Activated naive CD8-positive, alpha-beta T cell treated with anti-CD3 and anti-CD28 coated beads, Interleukin-2, amount 10 ng/mL, durations not matched to agents 7 days and 5 days (primary cell): ENCODE measurements around the gene AGO3. TPM values are rescaled to one million over a fixed set of nuclear protein-coding genes. Genes with fewer than 3 reads are reported as not detected.
"Not testable (repeated sequence)": the region's sequence is repeated elsewhere in the genome, so short reads cannot be mapped to it uniquely, and the experiment has no call there.

Source experiments
- ATAC-seq: fragments of 150-1000 bp; cut with Tn5 transposase; one replicate; pipeline ENCODE4 v1.10.0; 2021; ENCODE audit warnings: low read depth, moderate library complexity
- POLR2A ChIA-PET: fragments of 350-600 bp; sonication (Branson Sonifier 250); formaldehyde crosslinking; loops from one replicate; lab custom pipeline; 2021; ENCODE audit warnings: antibody characterized with exemption; lab: Charles Lee
- DNase-seq: peaks from one replicate; pipeline ENCODE4 v3.0.0; 2021
- H3K27ac Mint-ChIP-seq: one replicate; pipeline ENCODE4 v1.8.0; 2022; ENCODE audit warnings: mild to moderate bottlenecking, mixed read lengths
- H3K27me3 Mint-ChIP-seq: one replicate; pipeline ENCODE4 v1.8.0; 2022; ENCODE audit warnings: mild to moderate bottlenecking, moderate library complexity, mixed read lengths
- H3K36me3 Mint-ChIP-seq: one replicate; pipeline ENCODE4 v1.8.0; 2021; ENCODE audit warnings: mild to moderate bottlenecking, mixed read lengths
- H3K4me1 Mint-ChIP-seq: one replicate; pipeline ENCODE4 v1.8.0; 2021; ENCODE audit warnings: mixed read lengths
- H3K4me3 Mint-ChIP-seq: one replicate; pipeline ENCODE4 v1.8.0; 2022; ENCODE audit warnings: mild to moderate bottlenecking, moderate library complexity, mixed read lengths
- H3K9me3 Mint-ChIP-seq: one replicate; pipeline ENCODE4 v1.8.0; 2021; ENCODE audit warnings: mixed read lengths
- total RNA-seq, 2 experiments: library from RNA; stranded (reverse); gene quantifications; one replicate each; pipeline ENCODE4 v1.2.3, GENCODE V29; 2021

Gene AGO3
- total RNA-seq, 2 experiments from 2014 or later: 26.5 to 34.0 TPM

- POLR2A ChIA-PET: no interaction called here
- Mint-ChIP-seq H3K27ac (no peak overlapping the region), H3K36me3 (peaks cover 45% of the 10 kb centered on the region), H3K4me3 (no peak overlapping the region), H3K9me3 (no peaks in the 10 kb centered on the region), H3K27me3 (no peaks in the 10 kb centered on the region), H3K4me1 (peaks cover 10% of the 10 kb centered on the region)
- ATAC-seq: no peak
- DNase-seq: no peak
Measured at GRCh38 chr1:35971601-35972000, 40.7 kb downstream of the AGO3 start.

DNA sequence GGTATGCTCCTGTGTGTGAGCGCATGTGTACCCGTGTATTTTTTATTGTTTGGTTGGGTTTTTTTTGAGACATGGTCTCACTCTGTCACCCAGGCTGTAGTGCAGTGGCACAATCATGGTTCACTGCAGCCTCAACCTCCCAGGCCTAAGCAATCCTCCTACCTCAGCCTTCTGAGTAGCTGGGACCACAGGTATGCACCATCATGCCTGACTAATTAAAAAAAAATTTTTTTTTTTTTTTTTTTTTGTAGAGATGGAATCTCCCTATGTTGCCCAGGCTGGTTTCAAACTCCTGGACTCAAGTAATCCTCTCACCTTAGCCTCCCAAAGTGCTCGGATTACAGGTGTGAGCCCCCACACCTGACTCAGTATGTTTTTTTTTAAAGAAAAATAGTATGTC lies 41.7 kb downstream of the AGO3 start:
- H3K27ac Mint-ChIP-seq: not testable (repeated sequence)

DNA sequence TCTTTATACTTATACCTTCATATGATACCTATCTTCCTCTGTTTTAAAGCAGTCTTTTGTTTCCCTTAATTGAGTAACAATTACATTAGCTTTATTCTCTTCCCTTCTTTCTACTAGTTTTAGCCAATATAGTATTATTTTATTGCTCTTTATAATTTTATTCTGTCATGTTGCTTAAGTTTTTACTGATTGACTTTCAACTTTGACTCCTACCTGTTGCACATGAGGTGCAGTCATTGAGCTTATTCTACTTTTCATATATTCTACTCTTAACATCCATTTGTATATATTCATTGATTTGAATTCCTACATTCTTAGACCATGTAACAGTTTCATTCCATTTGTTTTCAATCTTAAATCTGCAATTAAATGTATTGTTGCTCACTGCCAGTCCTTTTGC lies 49.2 kb downstream of the AGO3 start:
- ATAC-seq: no peak
- Mint-ChIP-seq H3K4me1 (peaks cover 4% of the 10 kb centered on the region), H3K9me3 (no peaks in the 10 kb centered on the region), H3K27ac (no peak overlapping the region), H3K27me3 (no peaks in the 10 kb centered on the region), H3K36me3 (peaks cover 20% of the 10 kb centered on the region), H3K4me3 (no peak overlapping the region)
- POLR2A ChIA-PET: no interaction called here
- no peak for DNase-seq

More for the DNA sequence above, 41.7 kb downstream of the AGO3 start:
- H3K4me3 Mint-ChIP-seq, POLR2A ChIA-PET, ATAC-seq, DNase-seq, H3K27me3 Mint-ChIP-seq, H3K9me3 Mint-ChIP-seq: not testable (repeated sequence)
- Mint-ChIP-seq H3K4me1 (peaks cover 10% of the 10 kb centered on the region), H3K36me3 (peaks cover 45% of the 10 kb centered on the region)

DNA sequence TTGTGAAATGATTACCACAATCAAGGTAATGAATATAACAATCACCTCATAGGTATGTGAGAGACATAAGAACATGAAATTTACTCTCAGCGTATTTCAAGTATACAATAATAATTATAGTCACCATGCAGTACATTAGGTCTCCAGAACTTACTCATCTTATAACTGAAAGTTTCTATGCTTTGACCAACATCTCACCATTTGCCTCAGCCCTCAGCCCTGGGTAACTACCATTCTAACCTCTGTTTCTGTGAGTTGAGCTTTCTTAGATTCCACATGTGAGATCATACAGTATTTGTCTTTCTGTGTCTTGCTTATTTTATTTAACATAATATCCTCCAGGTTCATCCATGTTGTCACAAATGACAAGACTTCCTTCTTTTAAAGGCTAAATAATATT lies 57.3 kb downstream of the AGO3 start:
- Mint-ChIP-seq H3K4me1 (no peaks in the 10 kb centered on the region), H3K9me3 (no peaks in the 10 kb centered on the region), H3K27ac (no peak overlapping the region), H3K27me3 (no peaks in the 10 kb centered on the region), H3K36me3 (peaks cover 7% of the 10 kb centered on the region), H3K4me3 (no peak overlapping the region)
- POLR2A ChIA-PET: no interaction called here
- ATAC-seq (no peak), DNase-seq (no peak)

GRCh38 chr1:36006941-36007500 lies 76.1 kb downstream of the AGO3 start:
- Mint-ChIP-seq H3K4me1 (no peaks in the 10 kb centered on the region), H3K36me3 (peaks cover 5% of the 10 kb centered on the region), H3K27me3 (no peaks in the 10 kb centered on the region), H3K27ac (no peak overlapping the region), H3K9me3 (no peaks in the 10 kb centered on the region), H3K4me3 (no peak overlapping the region)
- ATAC-seq (no peak), DNase-seq (no peak)
- POLR2A ChIA-PET: no interaction called here

GRCh38 chr1:36007741-36008140 lies 76.8 kb downstream of the AGO3 start:
- Mint-ChIP-seq H3K27ac (no peak overlapping the region), H3K4me1 (no peaks in the 10 kb centered on the region), H3K4me3 (no peak overlapping the region), H3K36me3 (peaks cover 7% of the 10 kb centered on the region), H3K9me3 (no peaks in the 10 kb centered on the region), H3K27me3 (no peaks in the 10 kb centered on the region)
- ATAC-seq (no peak), DNase-seq (no peak)
- POLR2A ChIA-PET: no interaction called here

DNA sequence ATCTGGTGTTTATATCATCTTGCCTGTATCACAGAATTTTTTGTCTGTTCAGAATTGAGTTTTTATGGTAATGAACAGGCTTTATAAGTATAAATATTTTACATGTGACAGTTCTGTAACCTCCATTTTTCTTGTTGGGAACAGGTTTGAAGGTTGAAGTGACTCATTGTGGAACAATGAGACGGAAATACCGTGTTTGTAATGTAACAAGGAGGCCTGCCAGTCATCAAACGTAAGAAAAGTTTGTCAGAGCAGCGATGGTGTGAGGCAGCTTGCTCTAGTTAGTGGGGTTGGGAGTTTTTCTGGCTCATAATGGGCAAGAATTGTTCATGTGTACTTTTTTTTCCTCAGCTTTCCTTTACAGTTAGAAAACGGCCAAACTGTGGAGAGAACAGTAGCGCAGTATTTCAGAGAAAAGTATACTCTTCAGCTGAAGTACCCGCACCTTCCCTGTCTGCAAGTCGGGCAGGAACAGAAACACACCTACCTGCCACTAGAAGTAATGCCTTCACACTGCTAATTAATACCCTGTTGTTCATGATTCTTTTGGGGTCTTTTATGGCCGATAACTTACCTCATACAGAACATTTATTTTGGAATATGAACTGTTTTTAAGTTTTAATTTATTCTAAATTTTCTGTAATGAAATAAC lies 77.8 kb downstream of the AGO3 start:
- ATAC-seq (no peak), DNase-seq (no peak)
- POLR2A ChIA-PET: no interaction called here
- H3K9me3 Mint-ChIP-seq: no peaks in the 10 kb centered on the region
- H3K27ac Mint-ChIP-seq: no peak overlapping the region
- H3K4me3 Mint-ChIP-seq: no peak overlapping the region
- peaks cover 13% of the 10 kb centered on the region for H3K36me3 Mint-ChIP-seq
- H3K4me1 Mint-ChIP-seq: no peaks in the 10 kb centered on the region
- H3K27me3 Mint-ChIP-seq: no peaks in the 10 kb centered on the region

GRCh38 chr1:36014722-36015220 lies 83.9 kb downstream of the AGO3 start:
- peaks cover 2% of the 10 kb centered on the region for H3K4me1 Mint-ChIP-seq
- H3K27ac Mint-ChIP-seq: no peak overlapping the region
- H3K4me3 Mint-ChIP-seq: no peak overlapping the region
- no peaks in the 10 kb centered on the region for H3K27me3 Mint-ChIP-seq
- H3K36me3 Mint-ChIP-seq: peaks cover 26% of the 10 kb centered on the region
- no peaks in the 10 kb centered on the region for H3K9me3 Mint-ChIP-seq
- POLR2A ChIA-PET: no interaction called here
- ATAC-seq: no peak
- no peak for DNase-seq

DNA sequence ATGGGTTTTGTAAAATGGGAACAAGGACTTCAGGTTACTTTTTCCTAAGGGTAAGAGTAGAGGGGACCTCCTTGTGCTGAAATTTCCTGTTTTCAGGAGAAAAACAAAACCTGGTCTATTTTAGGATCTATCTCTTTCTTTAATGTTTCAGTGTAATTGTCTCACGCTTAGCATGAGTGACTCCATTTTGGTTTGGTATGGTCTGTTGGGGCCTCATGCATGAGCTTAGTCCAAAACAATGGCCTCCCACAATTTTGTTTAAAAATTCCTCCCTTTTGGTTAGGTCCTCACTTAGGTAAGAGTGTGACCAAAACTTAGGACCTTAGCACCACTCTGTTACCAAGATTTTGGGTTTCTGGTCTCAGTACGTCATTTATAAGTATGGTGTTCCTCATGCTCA lies 85.8 kb downstream of the AGO3 start:
- no peak overlapping the region for H3K27ac Mint-ChIP-seq
- POLR2A ChIA-PET: no interaction called here
- DNase-seq (no peak), ATAC-seq (no peak)
- H3K4me1 Mint-ChIP-seq: peaks cover 3% of the 10 kb centered on the region
- H3K4me3 Mint-ChIP-seq: no peak overlapping the region
- H3K27me3 Mint-ChIP-seq: no peaks in the 10 kb centered on the region
- no peaks in the 10 kb centered on the region for H3K9me3 Mint-ChIP-seq
- H3K36me3 Mint-ChIP-seq: peaks cover 34% of the 10 kb centered on the region

DNA sequence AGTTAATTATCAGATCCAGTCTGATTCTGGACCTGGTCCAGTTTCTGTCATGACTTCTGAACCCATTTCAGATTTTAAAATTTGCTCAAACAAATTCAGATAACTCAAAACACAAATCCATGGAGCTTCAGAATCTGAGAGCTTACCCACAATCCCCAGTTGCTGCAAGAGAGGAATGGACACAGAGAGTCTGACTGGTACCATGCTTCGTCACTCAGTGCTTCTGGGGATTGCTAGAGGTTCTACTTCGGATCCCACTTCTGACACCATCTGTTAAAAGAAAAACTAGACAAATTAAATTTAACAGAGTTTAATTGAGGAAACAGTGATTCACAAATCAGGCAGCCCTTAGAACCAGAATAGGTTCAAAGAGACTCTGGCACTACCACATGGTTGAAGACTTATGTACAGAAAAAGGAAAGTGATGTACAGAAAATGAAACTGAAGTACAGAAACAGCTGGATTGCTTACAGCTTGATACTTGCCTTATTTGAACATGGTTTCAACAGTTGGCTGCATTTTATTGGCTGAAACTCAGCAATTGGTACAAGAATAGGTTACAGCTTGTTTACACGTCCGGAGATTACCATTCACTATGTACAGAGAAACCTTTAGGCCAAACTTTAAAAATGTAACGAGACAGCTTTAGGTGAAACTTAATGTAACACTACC lies 92.3 kb downstream of the AGO3 start:
- Mint-ChIP-seq H3K27ac (peak overlapping the region; percentile 83), H3K9me3 (peaks cover 1% of the 10 kb centered on the region), H3K4me3 (peak overlapping the region; percentile 68), H3K27me3 (no peaks in the 10 kb centered on the region), H3K4me1 (peaks cover 11% of the 10 kb centered on the region), H3K36me3 (peaks cover 36% of the 10 kb centered on the region)
- POLR2A ChIA-PET: interaction anchor here (0.8 kb wide), 1 partner anchor 92 kb away, joined by 4 read pairs; the partner anchor contains the start of gene AGO3
- peak; percentile 83 for ATAC-seq
- DNase-seq: no peak

DNA sequence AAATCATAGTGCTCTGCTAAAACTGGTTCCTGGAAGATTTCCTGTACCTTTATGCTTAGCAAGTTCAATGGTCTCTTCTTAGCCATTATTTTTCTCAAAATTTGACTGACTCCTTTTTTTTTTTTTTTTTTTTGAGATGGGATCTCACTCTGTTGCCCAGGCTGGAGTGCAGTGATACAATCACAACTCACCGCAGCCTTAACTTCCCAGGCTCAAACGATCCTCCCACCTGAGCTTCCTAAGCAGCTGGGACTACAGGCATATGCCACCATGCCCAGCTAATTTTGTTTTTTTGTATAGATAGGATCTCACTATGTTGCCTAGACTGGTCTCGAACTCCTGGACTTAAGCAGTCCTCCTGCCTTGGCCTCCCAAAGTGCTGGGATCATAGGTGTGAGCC lies 93.1 kb downstream of the AGO3 start:
- peaks cover 39% of the 10 kb centered on the region for H3K36me3 Mint-ChIP-seq
- POLR2A ChIA-PET, DNase-seq, H3K27me3 Mint-ChIP-seq, H3K9me3 Mint-ChIP-seq, ATAC-seq: not testable (repeated sequence)
- peak overlapping the region; percentile 68 for H3K4me3 Mint-ChIP-seq
- peaks cover 11% of the 10 kb centered on the region for H3K4me1 Mint-ChIP-seq
- peak overlapping the region; percentile 83 for H3K27ac Mint-ChIP-seq

GRCh38 chr1:36024847-36025246 lies 93.9 kb downstream of the AGO3 start:
- no peaks in the 10 kb centered on the region for H3K27me3 Mint-ChIP-seq
- peaks cover 4% of the 10 kb centered on the region for H3K9me3 Mint-ChIP-seq
- H3K4me3 Mint-ChIP-seq: no peak overlapping the region
- DNase-seq: no peak
- H3K4me1 Mint-ChIP-seq: peaks cover 9% of the 10 kb centered on the region
- ATAC-seq: no peak
- peaks cover 33% of the 10 kb centered on the region for H3K36me3 Mint-ChIP-seq
- no peak overlapping the region for H3K27ac Mint-ChIP-seq
- POLR2A ChIA-PET: no interaction called here

- H3K9me3 Mint-ChIP-seq: peaks cover 4% of the 10 kb centered on the region
- peaks cover 9% of the 10 kb centered on the region for H3K4me1 Mint-ChIP-seq
- H3K27ac Mint-ChIP-seq: no peak overlapping the region
- no peak for ATAC-seq
- no peak overlapping the region for H3K4me3 Mint-ChIP-seq
- peaks cover 36% of the 10 kb centered on the region for H3K36me3 Mint-ChIP-seq
- POLR2A ChIA-PET: no interaction called here
- DNase-seq: no peak
- H3K27me3 Mint-ChIP-seq: no peaks in the 10 kb centered on the region
Measured at GRCh38 chr1:36027766-36028165, 96.9 kb downstream of the AGO3 start.

DNA sequence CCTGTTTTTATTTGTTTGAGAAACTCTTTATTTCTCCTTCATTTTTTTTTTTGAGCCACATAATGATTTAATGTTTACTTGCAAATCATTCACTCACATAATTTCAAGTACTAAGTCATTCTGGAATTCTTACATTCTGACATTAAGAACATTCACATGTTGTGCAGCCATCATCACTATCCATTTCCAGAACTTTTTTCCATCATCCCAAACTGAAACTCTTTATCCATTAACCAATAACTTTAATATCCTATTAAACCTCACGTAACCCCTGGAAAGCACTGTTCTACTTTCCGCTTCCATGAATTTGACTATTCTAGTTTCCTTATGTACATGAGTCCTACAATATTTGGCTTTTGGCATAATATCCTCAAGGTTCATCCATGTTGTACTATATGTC lies 100.5 kb downstream of the AGO3 start:
- peaks cover 6% of the 10 kb centered on the region for H3K4me1 Mint-ChIP-seq
- no peak overlapping the region for H3K4me3 Mint-ChIP-seq
- peaks cover 2% of the 10 kb centered on the region for H3K9me3 Mint-ChIP-seq
- H3K27ac Mint-ChIP-seq: no peak overlapping the region
- no peak for ATAC-seq
- POLR2A ChIA-PET: interaction anchor here (0.6 kb wide), 1 partner anchor 87 kb away, joined by 6 read pairs; no protein-coding TSS in a partner anchor
- DNase-seq: no peak
- no peaks in the 10 kb centered on the region for H3K27me3 Mint-ChIP-seq
- peaks cover 38% of the 10 kb centered on the region for H3K36me3 Mint-ChIP-seq
